GF-D8 (cell line): ENCODE data around the gene FHOD3.
"Not testable (repeated sequence)": the region's sequence is repeated elsewhere in the genome, so short reads cannot be mapped to it uniquely, and the experiment has no call there.

Source experiments
- DNase-seq: peaks from one replicate; lab custom pipeline; 2025; lab: John Stamatoyannopoulos, UW

Gene FHOD3

DNA sequence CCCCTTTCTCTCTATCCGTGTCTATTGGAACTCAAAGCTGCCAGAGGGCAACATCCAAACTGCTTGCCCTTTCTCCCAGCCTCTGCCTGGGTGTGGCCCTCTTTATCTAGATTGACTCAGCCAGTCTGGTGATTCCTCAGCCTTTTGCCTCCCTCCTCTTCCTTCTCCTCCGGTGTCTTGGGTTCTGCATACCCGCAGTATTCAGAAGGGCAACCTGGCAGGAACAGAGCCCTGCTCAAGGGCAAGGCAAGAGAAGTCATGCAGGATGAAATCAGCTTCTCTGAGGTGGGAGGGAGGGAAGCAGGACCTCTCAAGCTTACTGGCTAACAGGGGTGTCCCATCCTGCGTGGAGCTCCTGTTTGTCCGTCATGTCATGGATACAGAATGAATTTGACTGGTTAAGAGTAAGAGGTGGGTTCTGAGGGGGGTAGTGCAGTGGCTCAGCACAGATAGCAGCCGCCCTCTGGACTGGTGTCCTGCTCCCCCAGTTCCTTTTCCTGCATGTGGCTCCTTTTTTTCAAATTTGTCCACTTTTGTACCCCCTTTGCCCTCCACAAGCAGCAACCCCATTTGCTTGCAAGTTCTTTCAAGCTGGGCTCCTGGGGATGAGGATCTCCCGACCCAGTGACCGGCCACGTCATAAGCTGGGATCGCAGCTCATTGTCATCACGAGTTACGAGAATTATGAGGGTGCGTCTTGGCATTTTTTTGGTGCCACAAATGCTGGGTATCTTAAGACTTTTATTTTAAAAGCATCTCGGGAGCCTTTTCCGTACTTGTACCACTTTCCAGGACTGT lies 154.1 kb downstream of the FHOD3 start:
- DNase-seq, result no peak

DNA sequence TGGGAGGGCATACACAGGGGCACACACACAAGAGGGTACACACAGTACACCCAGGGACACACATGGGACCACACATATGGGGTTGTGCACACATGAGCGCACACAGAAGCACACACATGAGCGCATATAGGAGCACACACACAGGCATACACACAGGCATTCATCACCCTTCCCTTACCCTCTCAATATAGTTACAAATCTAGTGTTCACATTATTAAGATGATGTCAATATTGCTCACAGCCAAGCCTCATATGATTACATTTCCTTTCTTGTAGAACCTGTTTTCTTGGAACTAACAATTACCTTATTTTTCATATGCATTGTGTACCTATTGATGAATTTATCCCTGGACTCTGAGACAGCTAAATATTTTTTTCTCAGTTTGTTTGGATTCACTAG lies 156.7 kb downstream of the FHOD3 start:
- DNase-seq, result no peak

- DNase-seq, result no peak
Measured at GRCh38 chr18:36454848-36455458, 157.4 kb downstream of the FHOD3 start.

DNA sequence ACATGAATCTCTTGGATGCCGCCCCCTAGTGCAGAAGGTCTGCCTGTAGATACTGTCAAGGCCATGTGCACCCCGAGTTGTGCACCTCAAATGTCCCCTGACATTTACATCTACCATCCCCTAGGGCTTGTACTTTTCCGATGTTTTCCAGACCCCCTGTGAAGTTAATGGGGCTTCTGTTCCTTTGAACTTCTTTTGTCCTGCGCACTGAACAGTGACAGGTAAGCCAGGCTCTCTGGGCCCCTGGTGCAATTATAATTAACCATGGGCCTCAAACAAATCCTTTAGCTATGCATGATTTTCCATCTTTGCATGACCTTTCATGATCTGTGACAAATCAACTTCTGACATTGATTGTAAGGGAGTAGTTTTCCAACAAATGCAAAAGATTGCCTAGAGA lies 158.4 kb downstream of the FHOD3 start:
- no peak for DNase-seq

DNA sequence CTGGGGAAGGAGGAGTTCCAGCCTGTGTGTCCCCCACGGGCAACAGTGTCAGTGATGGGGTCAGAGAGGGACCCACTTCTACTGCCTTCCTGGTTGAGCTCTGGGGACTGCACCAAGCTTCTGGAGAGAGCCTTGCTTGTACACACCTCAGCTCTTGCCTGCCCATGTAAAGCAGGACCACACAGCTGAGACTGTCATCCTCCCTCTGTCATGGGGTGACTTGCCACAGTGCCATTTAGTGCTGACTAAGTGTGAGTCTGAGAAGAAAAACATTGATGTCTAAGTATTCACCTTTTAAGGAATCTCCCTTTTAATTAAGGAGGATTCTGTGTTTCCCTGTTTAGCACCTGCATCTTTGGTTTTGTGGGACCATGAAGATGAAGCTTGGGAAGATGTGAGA lies 159.1 kb downstream of the FHOD3 start:
- DNase-seq, result no peak

DNA sequence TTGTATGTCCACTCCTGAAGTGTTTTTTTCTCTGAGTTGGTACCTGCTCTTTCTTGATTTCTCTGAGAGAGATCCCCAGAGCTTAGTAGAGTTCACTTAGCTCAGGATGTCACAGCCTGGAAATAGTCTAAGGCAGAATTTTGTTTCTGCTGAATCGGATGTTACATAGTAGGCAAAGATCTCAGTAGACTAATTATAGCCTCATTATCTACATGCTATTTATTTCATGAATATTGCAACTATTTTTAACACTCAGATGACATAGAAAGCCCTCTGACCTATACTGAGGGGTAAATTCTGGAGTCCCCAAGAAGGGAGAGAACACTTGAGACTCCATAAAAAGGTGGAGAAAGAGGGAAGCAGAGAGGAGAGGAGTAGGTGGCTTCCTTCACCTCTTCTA lies 160.2 kb downstream of the FHOD3 start:
- no peak for DNase-seq

DNA sequence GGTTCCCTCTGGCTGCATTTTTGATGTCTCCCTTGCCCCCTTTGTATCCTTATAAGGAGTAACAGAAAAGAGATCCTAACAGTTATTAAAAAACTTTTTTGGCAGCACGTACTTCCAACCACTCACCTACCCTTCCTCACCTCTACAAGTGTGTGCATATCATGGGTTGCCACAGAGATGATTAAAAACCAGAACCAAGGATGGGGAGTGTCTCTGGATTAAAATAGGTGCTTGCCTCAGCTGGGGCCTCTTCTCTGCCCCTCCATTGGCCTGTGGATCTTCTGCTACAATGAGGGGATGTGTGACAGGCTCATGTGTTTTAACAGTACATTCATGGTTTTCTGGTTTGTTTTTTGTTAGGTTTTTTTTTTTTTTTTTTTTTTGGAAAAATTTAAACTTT lies 160.8 kb downstream of the FHOD3 start:
- no peak for DNase-seq

GRCh38 chr18:36459203-36459602 lies 161.7 kb downstream of the FHOD3 start:
- no peak for DNase-seq

DNA sequence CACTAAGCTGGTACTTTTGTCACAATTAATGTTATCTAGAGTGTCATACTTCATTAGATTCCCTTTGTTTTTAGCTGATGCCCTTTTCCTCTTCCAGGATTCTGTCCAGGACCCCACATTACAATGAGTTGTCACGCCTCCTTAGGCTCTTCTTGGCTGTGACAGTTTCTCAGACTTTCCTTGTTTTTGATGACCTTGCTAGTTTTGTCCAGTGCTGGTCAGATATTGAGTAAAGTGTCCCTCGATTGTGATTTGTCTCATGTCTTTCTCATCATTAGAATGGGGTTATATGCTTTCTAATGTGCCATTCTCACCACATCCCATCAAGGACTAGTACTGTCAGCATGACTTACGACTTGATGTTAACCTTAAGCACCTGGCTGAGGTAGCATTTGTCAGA lies 162.3 kb downstream of the FHOD3 start:
- DNase-seq, result no peak

- no peak for DNase-seq
Measured at GRCh38 chr18:36460324-36460850, 162.9 kb downstream of the FHOD3 start.

GRCh38 chr18:36460854-36461253 lies 163.3 kb downstream of the FHOD3 start:
- DNase-seq, result no peak

- DNase-seq, result no peak
Measured at GRCh38 chr18:36461551-36461987, 164.1 kb downstream of the FHOD3 start.

DNA sequence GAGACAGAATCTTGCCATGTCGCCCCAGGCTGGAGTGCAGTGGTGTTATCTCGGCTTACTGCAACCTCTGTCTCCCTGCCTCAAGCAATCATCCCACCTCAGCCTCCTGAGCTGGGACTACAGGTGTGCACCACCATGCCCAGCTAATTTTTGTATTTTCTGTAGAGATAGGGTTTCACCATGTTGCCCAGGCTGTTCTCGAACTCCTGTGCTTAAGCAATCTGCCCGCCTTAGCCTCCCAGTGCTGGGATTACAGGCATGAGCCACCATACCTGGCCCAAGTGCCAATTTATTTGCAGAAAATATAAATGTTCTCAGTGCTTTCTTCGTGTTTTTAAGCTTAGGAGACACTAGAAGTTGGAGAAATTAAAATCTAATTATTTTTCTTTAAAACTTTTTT lies 166.0 kb downstream of the FHOD3 start:
- not testable (repeated sequence) for DNase-seq

DNA sequence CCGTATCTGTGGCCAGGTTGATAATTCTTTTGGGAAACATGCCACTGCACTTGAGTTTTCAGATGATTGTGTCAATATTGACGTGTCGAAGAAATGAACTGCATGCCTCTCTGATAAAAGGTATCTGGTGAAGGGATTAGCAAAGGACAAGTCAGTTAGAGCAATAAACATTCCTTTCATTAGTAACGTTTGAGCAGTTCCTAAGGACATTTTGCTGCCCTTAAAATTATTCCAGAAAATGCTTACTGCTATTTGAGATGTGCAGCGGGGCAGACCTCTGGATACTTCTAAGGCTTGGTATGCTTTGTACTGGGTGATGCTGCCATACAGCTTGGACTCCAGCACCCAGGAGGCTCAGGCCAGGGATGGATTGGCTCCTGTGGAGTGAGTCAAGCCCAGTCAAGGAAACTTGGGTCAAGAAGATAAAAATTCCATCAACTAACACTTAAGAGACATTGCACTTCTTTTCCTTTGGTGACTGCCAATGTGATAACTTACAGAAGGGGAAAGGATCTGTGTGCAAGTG lies 166.7 kb downstream of the FHOD3 start:
- no peak for DNase-seq

- no peak for DNase-seq
Measured at GRCh38 chr18:36465276-36465675, 167.8 kb downstream of the FHOD3 start.

DNA sequence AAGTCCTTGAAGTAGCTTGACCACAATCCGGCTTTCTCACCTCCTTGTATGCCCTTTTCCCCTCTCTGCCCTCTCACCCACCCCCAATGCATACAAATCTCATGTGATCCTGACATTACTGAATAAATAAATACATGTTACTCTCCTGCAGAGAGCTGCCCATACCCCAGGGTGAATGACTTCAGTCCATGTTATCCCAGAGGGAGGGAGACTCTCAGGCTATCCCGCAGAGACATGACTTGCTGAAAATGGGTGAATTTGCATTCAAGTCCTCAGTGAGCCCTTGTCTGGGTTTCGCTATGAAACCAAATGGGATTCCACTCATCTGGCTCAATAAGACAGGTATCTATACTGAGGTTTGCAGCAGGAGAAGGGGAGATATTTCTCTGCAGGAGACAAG lies 168.5 kb downstream of the FHOD3 start:
- no peak for DNase-seq

DNA sequence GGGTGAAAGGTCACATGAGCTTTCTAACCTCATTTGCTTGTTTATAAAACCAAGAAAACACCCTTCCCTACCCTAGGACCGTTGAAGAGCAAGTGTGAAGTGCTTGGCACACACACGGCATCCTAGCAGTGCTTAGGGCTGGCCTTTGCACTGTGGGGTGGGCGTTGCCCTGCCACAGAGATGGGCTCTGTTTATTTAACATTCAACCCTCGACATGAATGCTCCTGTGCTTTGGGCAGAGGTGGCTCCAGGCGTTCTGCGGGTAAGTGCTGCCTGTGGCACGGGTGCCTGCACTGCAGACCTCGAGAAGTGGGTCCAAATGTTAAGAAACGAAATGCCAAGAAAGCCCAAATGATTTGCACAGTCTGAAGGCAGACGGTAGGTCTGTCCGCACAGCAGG lies 170.1 kb downstream of the FHOD3 start:
- DNase-seq, result no peak

DNA sequence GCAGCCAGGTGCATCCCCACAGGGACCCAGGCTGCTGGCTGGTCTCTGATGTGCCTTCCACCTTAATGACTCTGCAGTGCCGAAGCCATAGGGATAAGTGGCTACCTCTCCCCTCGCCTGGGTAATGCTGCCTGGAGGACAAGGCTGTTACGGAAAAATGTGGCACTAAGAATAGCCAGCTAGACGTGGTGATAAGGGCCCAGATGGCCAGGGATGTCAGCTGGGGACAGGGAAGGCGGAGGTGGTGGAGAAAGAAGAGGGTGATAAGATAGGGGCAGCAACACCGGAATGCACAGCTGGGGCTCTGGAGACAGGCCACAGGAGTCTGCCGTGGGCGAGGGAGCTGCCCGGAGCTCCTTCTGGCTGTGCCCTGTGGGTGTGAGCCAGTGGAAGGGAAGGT lies 170.6 kb downstream of the FHOD3 start:
- DNase-seq, result no peak

GRCh38 chr18:36469461-36469860 lies 171.9 kb downstream of the FHOD3 start:
- DNase-seq, result no peak

DNA sequence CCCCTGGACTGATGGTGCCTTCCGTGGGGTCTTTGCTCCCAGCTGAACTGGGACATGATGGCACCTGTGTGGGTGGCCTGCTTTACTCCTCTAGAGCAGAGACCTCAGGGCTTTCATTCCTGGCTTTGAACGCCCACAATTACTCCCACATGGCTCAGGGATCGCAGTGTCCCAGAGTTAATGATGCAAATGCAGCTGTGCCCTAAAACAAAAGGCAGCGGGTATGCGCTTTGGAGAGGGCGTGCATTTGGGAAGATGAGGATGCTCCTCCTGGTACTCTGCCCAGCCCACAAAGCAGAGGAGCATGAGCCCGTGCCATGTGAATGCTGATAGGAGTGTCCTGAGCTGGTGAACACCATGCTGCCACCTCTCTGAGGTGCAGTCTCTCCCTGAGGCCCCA lies 173.4 kb downstream of the FHOD3 start:
- no peak for DNase-seq

DNA sequence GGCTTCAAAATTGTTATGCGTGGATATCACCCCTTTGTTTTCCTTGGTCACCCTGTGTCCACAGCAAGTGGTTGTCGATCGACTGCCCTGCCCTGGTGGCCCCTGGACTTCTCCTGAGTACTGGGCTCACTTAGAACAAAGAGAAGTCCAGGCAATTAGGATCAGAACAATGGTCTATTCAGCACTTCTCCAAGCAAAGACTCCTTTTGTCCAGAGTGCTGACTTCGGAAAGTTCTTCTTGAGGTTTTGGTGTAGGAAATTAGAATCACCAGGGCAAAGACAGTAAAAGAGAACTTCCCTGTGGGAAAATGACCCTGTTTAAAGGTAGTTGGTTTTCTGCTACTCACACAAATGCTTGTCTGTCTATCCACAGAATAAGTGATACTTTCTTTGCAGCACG lies 173.9 kb downstream of the FHOD3 start:
- DNase-seq, result no peak

GRCh38 chr18:36476433-36476832 lies 178.9 kb downstream of the FHOD3 start:
- DNase-seq, result no peak

GRCh38 chr18:36477776-36478175 lies 180.3 kb downstream of the FHOD3 start:
- no peak for DNase-seq
